Ishikawa (cell line): ENCODE data around the gene HIBADH.

Source experiments
- CREB1 ChIP-seq: IDR thresholded peaks from 2 replicates; pipeline ENCODE4 v1.6.1; 2012; ENCODE audit warnings: low read depth
- EGR1 ChIP-seq: IDR thresholded peaks from 2 replicates; pipeline ENCODE4 v1.6.1; 2012
- EP300 ChIP-seq: IDR thresholded peaks from 2 replicates; pipeline ENCODE4 v1.6.1; 2012; ENCODE audit warnings: borderline replicate concordance
- REST ChIP-seq: IDR thresholded peaks from 2 replicates; pipeline ENCODE4 v1.6.1; 2012; ENCODE audit warnings: low read depth, mild to moderate bottlenecking
- TAF1 ChIP-seq: IDR thresholded peaks from 2 replicates; pipeline ENCODE4 v1.6.1; 2012; ENCODE audit warnings: low read depth, mild to moderate bottlenecking
- YY1 ChIP-seq: IDR thresholded peaks from 2 replicates; pipeline ENCODE4 v1.6.1; 2012; ENCODE audit warnings: low read depth

GRCh38 chr7:27611059-27611458 is 51.6 kb downstream of the HIBADH start:
- no peak for TF ChIP-seq TAF1
- no peak for TF ChIP-seq YY1
- TF ChIP-seq EGR1 = no peak
- TF ChIP-seq CREB1 = no peak
- no peak for TF ChIP-seq EP300
- TF ChIP-seq REST = no peak
